Measurements from ENCODE around the gene SMARCA5. TPM values are rescaled to one million over a fixed set of nuclear protein-coding genes. Genes with fewer than 3 reads are reported as not detected.
A peak's percentile ranks its signal among the peaks of the same experiment; 100 is the strongest.

SMARCA5 gene
- polyA plus RNA-seq, 1 of the 3 experiments (the other 2 are of a cell fraction) = 7.5 TPM

GRCh38 chr4:143531788-143532491, 18.4 kb downstream of the SMARCA5 start:
- H3K9ac ChIP-seq = no peak overlapping the region
- POLR2A ChIA-PET = no interaction called here

GRCh38 chr4:143538979-143539669, 25.6 kb downstream of the SMARCA5 start:
- CTCF ChIA-PET = no interaction called here
- Histone ChIP-seq H3K4me2 (no peak overlapping the region), H4K20me1 (ENCODE audit: insufficient read depth) (no peaks in the 10 kb centered on the region; the same call in 1 of the 2 replicates), H3K9me3 (no peaks in the 10 kb centered on the region), H3K9ac (no peak overlapping the region), H3K36me3 (replicated peaks in 1 of 2; ENCODE audit: control insufficient read depth in 1 of 2, insufficient read depth in 2 of 2, low read length in 1 of 2) (peaks cover 91 to 98% of the 10 kb centered on the region in 2 experiments), H3K79me2 (ENCODE audit: insufficient read depth) (peaks cover 10% of the 10 kb centered on the region; the same call in 1 of the 2 replicates), H3K4me1 (ENCODE audit: control insufficient read depth in 1 of 2, insufficient read depth in 2 of 2, low read depth in 1 of 2, low read length in 1 of 2) (no peaks in the 10 kb centered on the region), H3K4me3 (ENCODE audit: low read depth in 2 of 2, low read length in 1 of 2) (no peak overlapping the region), H3K27me3 (ENCODE audit: insufficient read depth) (no peaks in the 10 kb centered on the region), H3K9me2 (no peaks in the 10 kb centered on the region), H3F3A (replicated peaks; ENCODE audit: insufficient read depth) (peaks cover 4% of the 10 kb centered on the region), H3K27ac (ENCODE audit: low read depth in 2 of 2, low read length in 1 of 2) (no peak overlapping the region), H2AFZ (ENCODE audit: low read depth) (no peak overlapping the region)
- TF ChIP-seq REST (IDR thresholded peaks at IDR 0.05; ENCODE audit: low read depth, low read length) = no peak
- no peak for TF ChIP-seq SMC3 (IDR thresholded peaks at IDR 0.05; ENCODE audit: low read depth, low read length)
- no peak for TF ChIP-seq NRF1 (IDR thresholded peaks at IDR 0.05; ENCODE audit: low read depth, low read length)
- TF ChIP-seq PBX3 (IDR thresholded peaks at IDR 0.05) = no peak
- TF ChIP-seq GATA2 (CRISPR knock-in tag; IDR thresholded peaks at IDR 0.05) = no peak
- TF ChIP-seq MAX (IDR thresholded peaks at IDR 0.05; ENCODE audit: low read depth) = no peak
- TF ChIP-seq ZBTB33 (IDR thresholded peaks at IDR 0.05; ENCODE audit: borderline replicate concordance, low read depth) = no peak
- WGBS (ENCODE audit: low lambda C conversion rate) = 98% methylated on average over 4 of the region's 4 CpGs
- DNase-seq = no peak
- POLR2A ChIA-PET = no interaction called here

More at GRCh38 chr4:143531788-143532491, 18.4 kb downstream of the SMARCA5 start:
- H3K79me2 ChIP-seq (ENCODE audit: insufficient read depth) = peaks cover 52% of the 10 kb centered on the region
- H3K27ac ChIP-seq (ENCODE audit: low read depth in 2 of 2, low read length in 1 of 2) = 0 out of 4 replicates have a peak overlapping the region, but pooled peaks of 1 of the 2 experiments have one; percentile 14
- no peak overlapping the region for H2AFZ ChIP-seq (ENCODE audit: low read depth)
- 96% methylated on average over 2 of the region's 2 CpGs for WGBS (ENCODE audit: low lambda C conversion rate)
- no peaks in the 10 kb centered on the region for H3K27me3 ChIP-seq (ENCODE audit: insufficient read depth)
- no peaks in the 10 kb centered on the region for H3K9me3 ChIP-seq
- no peaks in the 10 kb centered on the region; the same call in 1 of the 2 replicates for H4K20me1 ChIP-seq (ENCODE audit: insufficient read depth)
- H3K9me2 ChIP-seq = no peaks in the 10 kb centered on the region
- no peak overlapping the region for H3K4me2 ChIP-seq
- no peak overlapping the region for H3K4me3 ChIP-seq (ENCODE audit: low read depth in 2 of 2, low read length in 1 of 2)
- peaks cover 89 to 93% of the 10 kb centered on the region in 2 experiments for H3K36me3 ChIP-seq (replicated peaks in 1 of 2; ENCODE audit: control insufficient read depth in 1 of 2, insufficient read depth in 2 of 2, low read length in 1 of 2)
- CTCF ChIA-PET = interaction anchor here (0.7 to 1.9 kb wide), 10 partner anchors 9 to 88 kb away, joined by 3 to 9 read pairs (median 4); no protein-coding TSS in a partner anchor
- H3F3A ChIP-seq (replicated peaks; ENCODE audit: insufficient read depth) = no peaks in the 10 kb centered on the region
- DNase-seq = no peak
- TF ChIP-seq RCOR1 (IDR thresholded peaks at IDR 0.05; ENCODE audit: low read length) (no peak), GABPA (IDR thresholded peaks at IDR 0.05; ENCODE audit: low read depth) (no peak), ELF1 (IDR thresholded peaks at IDR 0.05) (no peak), FOXJ3 (CRISPR knock-in tag; IDR thresholded peaks at IDR 0.05) (no peak), USF1 (IDR thresholded peaks at IDR 0.05; ENCODE audit: borderline replicate concordance, low read depth) (no peak), USF2 (IDR thresholded peaks at IDR 0.05; ENCODE audit: borderline replicate concordance, low read depth, low read length) (no peak), TCF12 (IDR thresholded peaks at IDR 0.05) (no peak), MEF2A (IDR thresholded peaks at IDR 0.05; ENCODE audit: borderline replicate concordance, low read depth) (no peak), EP300 (IDR thresholded peaks at IDR 0.05; ENCODE audit: borderline replicate concordance in 1 of 2, low read depth in 1 of 2, low read length in 1 of 2) (no peak)
- H3K4me1 ChIP-seq (ENCODE audit: control insufficient read depth in 1 of 2, insufficient read depth in 2 of 2, low read depth in 1 of 2, low read length in 1 of 2) = 0 out of 4 replicates have a peak, but pooled peaks cover 0 to 4% of the 10 kb centered on the region in 2 experiments
